ENCODE results near the gene RNU1-4.
"Not testable (repeated sequence)": the region's sequence is repeated elsewhere in the genome, so short reads cannot be mapped to it uniquely, and the experiment has no call there.

- TF ChIP-seq, protein P1, sequence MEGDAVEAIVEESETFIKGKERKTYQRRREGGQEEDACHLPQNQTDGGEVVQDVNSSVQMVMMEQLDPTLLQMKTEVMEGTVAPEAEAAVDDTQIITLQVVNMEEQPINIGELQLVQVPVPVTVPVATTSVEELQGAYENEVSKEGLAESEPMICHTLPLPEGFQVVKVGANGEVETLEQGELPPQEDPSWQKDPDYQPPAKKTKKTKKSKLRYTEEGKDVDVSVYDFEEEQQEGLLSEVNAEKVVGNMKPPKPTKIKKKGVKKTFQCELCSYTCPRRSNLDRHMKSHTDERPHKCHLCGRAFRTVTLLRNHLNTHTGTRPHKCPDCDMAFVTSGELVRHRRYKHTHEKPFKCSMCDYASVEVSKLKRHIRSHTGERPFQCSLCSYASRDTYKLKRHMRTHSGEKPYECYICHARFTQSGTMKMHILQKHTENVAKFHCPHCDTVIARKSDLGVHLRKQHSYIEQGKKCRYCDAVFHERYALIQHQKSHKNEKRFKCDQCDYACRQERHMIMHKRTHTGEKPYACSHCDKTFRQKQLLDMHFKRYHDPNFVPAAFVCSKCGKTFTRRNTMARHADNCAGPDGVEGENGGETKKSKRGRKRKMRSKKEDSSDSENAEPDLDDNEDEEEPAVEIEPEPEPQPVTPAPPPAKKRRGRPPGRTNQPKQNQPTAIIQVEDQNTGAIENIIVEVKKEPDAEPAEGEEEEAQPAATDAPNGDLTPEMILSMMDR (IDR thresholded peaks at IDR 0.05; ENCODE audit: low read depth, low read length), result not testable (repeated sequence)
- TF ChIP-seq POLR2A (IDR thresholded peaks at IDR 0.05; ENCODE audit: extremely low read depth, insufficient read length); MYC (IDR thresholded peaks at IDR 0.05; ENCODE audit: low read depth, low read length); MAX (IDR thresholded peaks at IDR 0.05; ENCODE audit: low read depth, low read length): not testable (repeated sequence)
Observed at GRCh38 chr1:16728243-16728949, 11.9 kb upstream of the RNU1-4 start.
